Measurements from ENCODE around the gene CSMD2.

The CSMD2 gene

DNA sequence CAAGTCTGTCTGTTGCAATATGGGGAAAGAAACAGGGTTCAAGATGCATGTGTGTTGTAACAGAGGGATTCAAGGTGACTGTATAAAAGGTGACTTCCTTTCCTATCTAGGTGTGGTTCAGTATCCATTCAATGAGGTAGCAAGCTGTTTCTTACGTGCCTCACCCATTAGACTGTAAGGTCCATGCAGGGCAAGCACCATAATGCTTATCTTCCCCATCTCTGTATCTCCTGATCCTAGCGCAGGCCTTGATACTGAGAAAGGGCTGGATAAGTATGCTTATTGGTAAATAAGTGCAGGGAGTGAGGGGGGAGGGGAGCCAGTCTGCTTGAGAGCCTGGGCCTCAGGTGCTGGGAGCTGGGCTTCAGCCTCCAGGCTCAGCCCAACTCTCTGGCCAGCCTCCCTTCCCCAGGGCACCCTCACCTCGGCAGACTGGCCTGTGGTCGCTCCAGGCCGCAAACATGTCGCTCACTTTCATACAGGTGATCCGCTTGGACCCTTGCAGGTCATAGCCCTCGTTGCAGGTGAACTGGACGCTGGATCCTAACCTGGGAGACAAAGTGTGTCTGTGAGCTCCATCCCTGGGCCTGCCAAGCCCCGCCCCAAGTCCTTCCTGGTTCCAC lies 345.6 kb downstream of the CSMD2 start:
- Histone ChIP-seq H3K79me2 (ENCODE audit: insufficient read depth, low read length) (no peaks in the 10 kb centered on the region), H4K20me1 (ENCODE audit: insufficient read depth, low read length, poor library complexity, severe bottlenecking) (no peaks in the 10 kb centered on the region), H3K4me2 (ENCODE audit: low read depth, low read length, poor library complexity, severe bottlenecking) (no peak overlapping the region), H3F3A (ENCODE audit: low read depth) (no peaks in the 10 kb centered on the region), H3K4me3 (ENCODE audit: low read length, poor library complexity, severe bottlenecking) (no peak overlapping the region), H3K36me3 (ENCODE audit: insufficient read depth, low read length) (no peaks in the 10 kb centered on the region), H3K9me2 (replicated peaks; ENCODE audit: low read depth, low read length) (no peaks in the 10 kb centered on the region), H3K9me3 (ENCODE audit: insufficient read depth, low read depth, low read length) (no peaks in the 10 kb centered on the region), H2AFZ (ENCODE audit: low read length) (no peak overlapping the region), H3K9ac (ENCODE audit: low read depth, low read length, poor library complexity, severe bottlenecking) (no peak overlapping the region), H3K4me1 (ENCODE audit: insufficient read depth, low read length, poor library complexity, severe bottlenecking) (no peaks in the 10 kb centered on the region), H3K27me3 (ENCODE audit: insufficient read depth, low read length, poor library complexity, severe bottlenecking) (no peaks in the 10 kb centered on the region)
- TF ChIP-seq CTCF (conservative IDR thresholded peaks at IDR 0.05; ENCODE audit: low read length) (no peak), EZH2phosphoT487 (IDR thresholded peaks at IDR 0.05; ENCODE audit: borderline replicate concordance) (no peak)

DNA sequence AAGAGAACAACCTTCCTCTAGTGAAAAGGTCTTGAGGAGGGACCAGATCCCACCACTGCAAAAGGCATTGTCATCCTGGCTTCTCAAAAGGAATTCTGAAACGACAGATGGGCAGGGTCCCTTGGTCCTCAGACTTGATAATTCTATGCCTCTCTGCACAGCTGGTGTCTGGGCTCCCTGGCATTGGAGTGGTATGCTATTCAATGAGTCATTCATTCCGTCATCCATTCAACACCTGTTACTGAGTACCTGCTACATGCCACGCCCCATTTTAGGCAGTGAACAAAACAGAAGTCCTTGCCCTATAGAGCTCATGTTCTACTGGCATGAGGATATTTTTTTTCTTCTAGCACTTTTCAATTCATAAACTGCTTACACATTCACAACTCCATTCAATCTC lies 347.0 kb downstream of the CSMD2 start:
- H3K9me3 ChIP-seq (ENCODE audit: insufficient read depth, low read depth, low read length) = no peaks in the 10 kb centered on the region
- H3K4me1 ChIP-seq (ENCODE audit: insufficient read depth, low read length, poor library complexity, severe bottlenecking) = no peaks in the 10 kb centered on the region
- H3K9me2 ChIP-seq (replicated peaks; ENCODE audit: low read depth, low read length) = no peaks in the 10 kb centered on the region
- no peaks in the 10 kb centered on the region for H3K79me2 ChIP-seq (ENCODE audit: insufficient read depth, low read length)
- H3K4me3 ChIP-seq (ENCODE audit: low read length, poor library complexity, severe bottlenecking) = no peak overlapping the region
- TF ChIP-seq EZH2phosphoT487 (IDR thresholded peaks at IDR 0.05; ENCODE audit: borderline replicate concordance) = no peak
- no peak for TF ChIP-seq CTCF (conservative IDR thresholded peaks at IDR 0.05; ENCODE audit: low read length)
- no peaks in the 10 kb centered on the region for H3K36me3 ChIP-seq (ENCODE audit: insufficient read depth, low read length)
- no peak overlapping the region for H2AFZ ChIP-seq (ENCODE audit: low read length)
- H3K27me3 ChIP-seq (ENCODE audit: insufficient read depth, low read length, poor library complexity, severe bottlenecking) = no peaks in the 10 kb centered on the region
- H4K20me1 ChIP-seq (ENCODE audit: insufficient read depth, low read length, poor library complexity, severe bottlenecking) = no peaks in the 10 kb centered on the region
- H3F3A ChIP-seq (ENCODE audit: low read depth) = no peaks in the 10 kb centered on the region
- H3K4me2 ChIP-seq (ENCODE audit: low read depth, low read length, poor library complexity, severe bottlenecking) = no peak overlapping the region
- no peak overlapping the region for H3K9ac ChIP-seq (ENCODE audit: low read depth, low read length, poor library complexity, severe bottlenecking)

GRCh38 chr1:33815061-33815460 lies 350.0 kb downstream of the CSMD2 start:
- no peaks in the 10 kb centered on the region for H3K9me2 ChIP-seq (replicated peaks; ENCODE audit: low read depth, low read length)
- no peak for TF ChIP-seq EZH2phosphoT487 (IDR thresholded peaks at IDR 0.05; ENCODE audit: borderline replicate concordance)
- no peak for TF ChIP-seq CTCF (conservative IDR thresholded peaks at IDR 0.05; ENCODE audit: low read length)

More at GRCh38 chr1:33815061-33815460, 350.0 kb downstream of the CSMD2 start:
- Histone ChIP-seq H3K36me3 (ENCODE audit: insufficient read depth, low read length) (no peaks in the 10 kb centered on the region), H3K4me1 (ENCODE audit: insufficient read depth, low read length, poor library complexity, severe bottlenecking) (no peaks in the 10 kb centered on the region), H3F3A (ENCODE audit: low read depth) (no peaks in the 10 kb centered on the region), H3K9ac (ENCODE audit: low read depth, low read length, poor library complexity, severe bottlenecking) (no peak overlapping the region), H3K27me3 (ENCODE audit: insufficient read depth, low read length, poor library complexity, severe bottlenecking) (no peaks in the 10 kb centered on the region), H3K9me3 (ENCODE audit: insufficient read depth, low read depth, low read length) (no peaks in the 10 kb centered on the region), H3K79me2 (ENCODE audit: insufficient read depth, low read length) (no peaks in the 10 kb centered on the region), H3K4me3 (ENCODE audit: low read length, poor library complexity, severe bottlenecking) (no peak overlapping the region), H4K20me1 (ENCODE audit: insufficient read depth, low read length, poor library complexity, severe bottlenecking) (no peaks in the 10 kb centered on the region), H3K4me2 (ENCODE audit: low read depth, low read length, poor library complexity, severe bottlenecking) (no peak overlapping the region), H2AFZ (ENCODE audit: low read length) (no peak overlapping the region)
